GM21717 (cell line): ENCODE measurements around the gene CFAP221.
A peak's percentile ranks its signal among the peaks of the same experiment; 100 is the strongest.

Experiments
- ATAC-seq: cut with Tn5 transposase; IDR thresholded peaks from one replicate; pipeline ENCODE4 v1.9.1; 2021; ENCODE audit warnings: mild to moderate bottlenecking, moderate library complexity; ENCODE audit not compliant: unreplicated experiment

CFAP221 gene

DNA sequence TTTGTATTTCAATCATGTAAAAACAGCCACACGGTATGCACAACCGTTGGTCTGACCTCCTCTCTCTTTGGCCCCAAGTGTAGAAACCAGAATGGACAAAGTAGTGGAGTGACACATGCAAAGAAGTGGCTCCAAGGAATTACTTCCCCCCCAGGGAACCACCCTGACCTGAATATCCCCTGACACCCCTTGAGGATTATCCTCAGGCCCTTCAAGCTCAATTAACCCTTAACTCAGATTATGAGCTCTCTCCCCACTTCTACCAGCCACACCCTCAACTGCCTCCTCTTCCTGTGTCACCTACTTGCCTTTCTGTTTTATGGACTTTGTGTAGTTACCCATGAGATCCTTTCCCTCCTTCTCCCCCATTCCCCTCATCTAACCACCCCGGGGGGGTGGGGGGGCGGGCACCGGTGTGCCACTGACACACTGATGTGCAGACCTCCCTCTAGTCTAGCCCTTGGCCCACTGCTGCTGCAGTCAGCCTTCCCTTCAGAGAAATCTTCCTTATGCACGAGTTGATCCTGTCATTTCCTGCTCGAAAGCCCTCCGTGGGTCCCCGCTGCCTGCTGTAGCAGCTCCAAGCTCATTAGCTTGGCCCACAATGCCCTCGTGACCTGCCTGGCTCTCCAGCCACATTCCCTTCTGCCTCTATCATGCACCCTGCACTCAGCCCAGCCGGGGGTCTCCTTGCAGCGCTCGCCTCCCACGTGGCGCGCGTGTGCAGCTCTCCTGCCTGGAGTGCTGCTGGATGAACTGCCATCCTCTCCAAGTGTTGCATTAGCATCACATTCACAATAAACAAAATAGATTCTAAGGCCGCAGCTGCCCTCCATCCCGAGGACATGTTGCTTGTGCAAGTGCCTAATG lies 94.7 kb downstream of the CFAP221 start:
- ATAC-seq = no peak

GRCh38 chr2:119641562-119642258 lies 97.5 kb downstream of the CFAP221 start:
- peak; percentile 95 for ATAC-seq

GRCh38 chr2:119644186-119644585 lies 99.9 kb downstream of the CFAP221 start:
- ATAC-seq = no peak

GRCh38 chr2:119645173-119645855 lies 101.1 kb downstream of the CFAP221 start:
- ATAC-seq = no peak

DNA sequence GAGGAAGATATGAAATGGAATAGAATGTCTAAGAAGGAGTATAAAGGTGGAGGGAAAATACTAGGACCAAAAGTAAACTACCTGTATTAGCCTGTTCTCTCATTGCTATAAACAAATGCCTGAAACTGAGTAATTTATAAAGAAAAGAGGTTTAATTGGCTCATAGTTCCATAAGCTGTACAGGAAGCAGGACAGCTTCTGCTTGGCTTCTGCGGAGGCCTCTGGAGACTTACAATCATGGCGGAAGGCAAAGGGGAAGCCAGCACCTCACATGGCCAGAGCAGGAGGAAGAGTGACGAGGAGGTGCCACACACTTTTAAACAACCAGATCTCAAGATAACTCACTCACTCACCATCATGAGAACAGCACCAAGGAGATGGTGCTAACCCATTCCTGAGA lies 101.9 kb downstream of the CFAP221 start:
- no peak for ATAC-seq

- peak; percentile 79 for ATAC-seq
Measured at GRCh38 chr2:119647440-119648169, 103.4 kb downstream of the CFAP221 start.

- no peak for ATAC-seq
Measured at GRCh38 chr2:119649364-119649917, 105.2 kb downstream of the CFAP221 start.

- no peak for ATAC-seq
Measured at GRCh38 chr2:119650206-119650605, 106.0 kb downstream of the CFAP221 start.

- no peak for ATAC-seq
Measured at GRCh38 chr2:119650846-119651370, 106.7 kb downstream of the CFAP221 start.

GRCh38 chr2:119657466-119658145 lies 113.4 kb downstream of the CFAP221 start:
- no peak for ATAC-seq

GRCh38 chr2:119659601-119660342 lies 115.5 kb downstream of the CFAP221 start:
- ATAC-seq = no peak

DNA sequence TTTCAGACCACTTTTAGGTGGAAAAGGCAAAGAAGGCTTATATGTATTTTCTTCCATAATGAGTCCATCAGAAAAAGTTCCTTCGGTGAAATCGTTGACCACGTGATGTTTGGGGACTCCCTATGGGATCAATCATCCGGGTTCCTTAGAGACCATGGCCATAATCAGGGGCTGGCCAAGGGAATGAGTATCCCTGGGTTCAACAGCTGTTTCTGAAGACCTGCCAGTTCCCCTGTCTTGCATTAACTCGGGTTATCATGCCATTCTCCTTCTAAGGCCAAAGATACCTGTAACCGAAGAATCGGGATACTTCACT lies 116.1 kb downstream of the CFAP221 start:
- no peak for ATAC-seq

DNA sequence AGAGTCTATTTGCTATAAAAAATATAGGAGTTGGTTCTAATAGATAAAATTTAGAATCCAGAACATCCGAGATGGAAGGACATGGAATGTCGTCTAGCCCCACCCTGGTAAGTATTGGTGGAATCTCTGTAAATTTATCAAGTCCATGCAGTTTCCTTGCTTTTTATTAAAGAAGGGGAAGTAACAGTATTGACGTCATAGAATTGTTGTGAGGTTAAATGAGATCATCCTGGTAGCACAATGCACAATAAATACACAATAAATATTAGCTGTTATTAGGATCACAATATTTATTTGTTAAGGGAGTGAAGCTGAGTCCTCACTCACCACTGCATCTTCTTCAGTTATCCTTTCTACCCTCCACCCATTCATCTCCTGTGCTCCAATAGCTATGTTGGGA lies 118.0 kb downstream of the CFAP221 start:
- ATAC-seq = no peak

DNA sequence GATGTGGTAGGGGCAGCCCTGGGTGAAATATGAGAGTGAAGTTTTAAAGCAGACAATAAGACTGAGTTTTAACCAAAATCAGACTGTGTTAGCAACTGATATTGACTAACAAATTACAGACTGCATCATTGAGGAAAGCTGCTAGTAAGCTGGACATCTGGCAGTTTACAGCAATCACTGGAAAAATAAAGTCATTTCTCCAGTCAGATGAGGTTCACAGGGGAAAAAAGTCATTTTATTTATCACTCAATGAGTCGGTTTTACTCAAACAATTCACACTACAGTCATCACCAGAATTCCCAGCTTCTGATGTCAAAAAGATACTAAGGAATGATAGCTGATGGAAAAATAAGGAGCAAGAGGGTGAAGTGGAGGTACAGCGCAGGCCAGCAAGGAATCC lies 124.3 kb downstream of the CFAP221 start:
- no peak for ATAC-seq

- no peak for ATAC-seq
Measured at GRCh38 chr2:119671016-119671415, 126.8 kb downstream of the CFAP221 start.

GRCh38 chr2:119671752-119672151 lies 127.5 kb downstream of the CFAP221 start:
- no peak for ATAC-seq

GRCh38 chr2:119672161-119672862 lies 128.1 kb downstream of the CFAP221 start:
- no peak for ATAC-seq

- no peak for ATAC-seq
Measured at GRCh38 chr2:119673796-119674195, 129.5 kb downstream of the CFAP221 start.
